ENCODE results near the gene CLK3.
A peak's percentile ranks its signal among the peaks of the same experiment; 100 is the strongest.

The CLK3 gene

DNA sequence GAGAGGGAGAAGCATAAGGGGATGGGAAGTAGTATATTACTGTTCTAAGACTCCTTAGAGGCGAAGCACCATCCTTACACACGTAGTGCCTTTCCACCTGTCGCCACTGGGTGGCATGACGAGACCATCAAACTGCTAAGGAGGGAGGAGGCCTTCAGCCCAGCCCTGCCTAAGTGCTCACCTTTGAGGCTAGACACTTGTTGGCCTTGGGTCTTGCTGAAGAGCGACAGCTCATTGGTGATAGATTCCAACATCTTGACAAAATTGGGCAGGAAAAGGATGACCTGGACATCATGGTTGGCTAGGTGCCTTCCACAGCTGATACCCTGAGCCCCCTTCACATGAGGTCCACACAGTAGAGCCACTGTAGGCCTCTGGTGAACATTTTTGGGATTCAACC lies 19.6 kb downstream of the CLK3 start:
- H3K9me3 ChIP-seq (ENCODE audit: insufficient read depth, low read length) = no peaks in the 10 kb centered on the region
- no peaks in the 10 kb centered on the region for H3K9me2 ChIP-seq (replicated peaks; ENCODE audit: insufficient read depth, low read length)
- no peaks in the 10 kb centered on the region for H3K27me3 ChIP-seq (ENCODE audit: low read length)
- H4K20me1 ChIP-seq (ENCODE audit: low read depth, low read length) = no peaks in the 10 kb centered on the region
- no peak for TF ChIP-seq EZH2phosphoT487 (conservative IDR thresholded peaks at IDR 0.05; ENCODE audit: low read length)
- TF ChIP-seq, protein P1, sequence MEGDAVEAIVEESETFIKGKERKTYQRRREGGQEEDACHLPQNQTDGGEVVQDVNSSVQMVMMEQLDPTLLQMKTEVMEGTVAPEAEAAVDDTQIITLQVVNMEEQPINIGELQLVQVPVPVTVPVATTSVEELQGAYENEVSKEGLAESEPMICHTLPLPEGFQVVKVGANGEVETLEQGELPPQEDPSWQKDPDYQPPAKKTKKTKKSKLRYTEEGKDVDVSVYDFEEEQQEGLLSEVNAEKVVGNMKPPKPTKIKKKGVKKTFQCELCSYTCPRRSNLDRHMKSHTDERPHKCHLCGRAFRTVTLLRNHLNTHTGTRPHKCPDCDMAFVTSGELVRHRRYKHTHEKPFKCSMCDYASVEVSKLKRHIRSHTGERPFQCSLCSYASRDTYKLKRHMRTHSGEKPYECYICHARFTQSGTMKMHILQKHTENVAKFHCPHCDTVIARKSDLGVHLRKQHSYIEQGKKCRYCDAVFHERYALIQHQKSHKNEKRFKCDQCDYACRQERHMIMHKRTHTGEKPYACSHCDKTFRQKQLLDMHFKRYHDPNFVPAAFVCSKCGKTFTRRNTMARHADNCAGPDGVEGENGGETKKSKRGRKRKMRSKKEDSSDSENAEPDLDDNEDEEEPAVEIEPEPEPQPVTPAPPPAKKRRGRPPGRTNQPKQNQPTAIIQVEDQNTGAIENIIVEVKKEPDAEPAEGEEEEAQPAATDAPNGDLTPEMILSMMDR (IDR thresholded peaks at IDR 0.05; ENCODE audit: insufficient read depth, low read length, poor library complexity, severe bottlenecking) = peak; percentile 67
- no peak overlapping the region for H3K4me2 ChIP-seq (ENCODE audit: low read depth, low read length, poor library complexity, severe bottlenecking)
- no peak overlapping the region for H2AFZ ChIP-seq (ENCODE audit: low read depth, low read length, severe bottlenecking)
- H3F3A ChIP-seq (ENCODE audit: insufficient read depth) = no peaks in the 10 kb centered on the region
- no peaks in the 10 kb centered on the region for H3K79me2 ChIP-seq (ENCODE audit: insufficient read depth, low read length)
- no peak overlapping the region for H3K9ac ChIP-seq (ENCODE audit: low read length)
- no peaks in the 10 kb centered on the region for H3K36me3 ChIP-seq (ENCODE audit: low read length)
- no peak overlapping the region for H3K27ac ChIP-seq (ENCODE audit: low read depth, low read length)
- no peak overlapping the region for H3K4me3 ChIP-seq (ENCODE audit: insufficient read depth, low read length, poor library complexity, severe bottlenecking)

DNA sequence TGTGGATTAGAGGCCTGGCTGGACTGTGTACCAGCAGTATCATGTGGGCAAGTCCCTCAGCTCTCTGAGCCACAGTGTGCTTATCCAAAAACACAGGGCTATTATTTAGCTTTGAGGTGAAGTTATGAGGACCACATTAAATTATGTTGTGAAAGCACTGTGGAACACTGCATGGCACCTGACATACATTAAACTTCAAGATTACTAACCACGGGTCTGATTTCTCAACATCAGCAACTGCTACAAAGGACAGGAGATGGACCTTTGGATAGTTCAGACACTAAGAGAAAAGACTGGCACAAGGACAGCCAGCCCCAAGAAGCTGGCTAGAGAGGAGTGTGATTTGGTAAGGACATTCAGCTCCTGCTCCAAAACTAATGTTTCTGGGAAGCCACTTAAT lies 21.3 kb downstream of the CLK3 start:
- H4K20me1 ChIP-seq (ENCODE audit: low read depth, low read length) = no peaks in the 10 kb centered on the region
- H3K36me3 ChIP-seq (ENCODE audit: low read length) = no peaks in the 10 kb centered on the region
- H3F3A ChIP-seq (ENCODE audit: insufficient read depth) = no peaks in the 10 kb centered on the region
- H3K9me2 ChIP-seq (replicated peaks; ENCODE audit: insufficient read depth, low read length) = no peaks in the 10 kb centered on the region
- no peak overlapping the region for H3K27ac ChIP-seq (ENCODE audit: low read depth, low read length)
- H3K79me2 ChIP-seq (ENCODE audit: insufficient read depth, low read length) = no peaks in the 10 kb centered on the region
- no peaks in the 10 kb centered on the region for H3K9me3 ChIP-seq (ENCODE audit: insufficient read depth, low read length)
- no peak overlapping the region for H3K9ac ChIP-seq (ENCODE audit: low read length)
- H3K4me2 ChIP-seq (ENCODE audit: low read depth, low read length, poor library complexity, severe bottlenecking) = no peak overlapping the region
- TF ChIP-seq, protein P1 (IDR thresholded peaks at IDR 0.05; ENCODE audit: insufficient read depth, low read length, poor library complexity, severe bottlenecking) = no peak
- no peak for TF ChIP-seq EZH2phosphoT487 (conservative IDR thresholded peaks at IDR 0.05; ENCODE audit: low read length)
- no peaks in the 10 kb centered on the region for H3K27me3 ChIP-seq (ENCODE audit: low read length)
- no peak overlapping the region for H2AFZ ChIP-seq (ENCODE audit: low read depth, low read length, severe bottlenecking)
- no peak overlapping the region for H3K4me3 ChIP-seq (ENCODE audit: insufficient read depth, low read length, poor library complexity, severe bottlenecking)

DNA sequence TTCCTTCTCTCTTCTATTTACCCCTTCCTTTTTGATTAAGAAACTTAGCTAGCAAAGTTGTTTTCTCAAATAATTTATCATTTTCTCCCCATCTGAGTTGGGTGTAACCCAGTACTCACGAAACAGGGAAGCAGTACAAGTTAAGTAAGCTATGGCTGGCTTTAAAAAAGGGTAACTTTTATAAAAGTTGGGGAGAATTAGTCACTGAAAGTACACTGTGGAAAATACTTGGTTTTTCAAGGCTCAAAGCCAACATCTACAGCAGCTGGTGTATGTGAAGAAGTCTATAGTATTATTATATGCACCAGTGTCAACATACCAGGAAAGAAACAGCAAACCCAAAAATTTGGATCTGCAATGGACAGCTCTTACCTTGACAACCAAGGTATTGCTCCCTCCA lies 25.5 kb downstream of the CLK3 start:
- H4K20me1 ChIP-seq (ENCODE audit: low read depth, low read length) = no peaks in the 10 kb centered on the region
- H3K27me3 ChIP-seq (ENCODE audit: low read length) = no peaks in the 10 kb centered on the region
- H3K79me2 ChIP-seq (ENCODE audit: insufficient read depth, low read length) = no peaks in the 10 kb centered on the region
- no peak overlapping the region for H3K9ac ChIP-seq (ENCODE audit: low read length)
- H3K27ac ChIP-seq (ENCODE audit: low read depth, low read length) = no peak overlapping the region
- no peaks in the 10 kb centered on the region for H3K9me3 ChIP-seq (ENCODE audit: insufficient read depth, low read length)
- H3K9me2 ChIP-seq (replicated peaks; ENCODE audit: insufficient read depth, low read length) = no peaks in the 10 kb centered on the region
- TF ChIP-seq, protein P1 (IDR thresholded peaks at IDR 0.05; ENCODE audit: insufficient read depth, low read length, poor library complexity, severe bottlenecking) = no peak
- TF ChIP-seq EZH2phosphoT487 (conservative IDR thresholded peaks at IDR 0.05; ENCODE audit: low read length) = no peak
- no peaks in the 10 kb centered on the region for H3F3A ChIP-seq (ENCODE audit: insufficient read depth)
- H3K4me3 ChIP-seq (ENCODE audit: insufficient read depth, low read length, poor library complexity, severe bottlenecking) = no peak overlapping the region
- no peak overlapping the region for H2AFZ ChIP-seq (ENCODE audit: low read depth, low read length, severe bottlenecking)
- H3K4me2 ChIP-seq (ENCODE audit: low read depth, low read length, poor library complexity, severe bottlenecking) = no peak overlapping the region
- H3K36me3 ChIP-seq (ENCODE audit: low read length) = no peaks in the 10 kb centered on the region

DNA sequence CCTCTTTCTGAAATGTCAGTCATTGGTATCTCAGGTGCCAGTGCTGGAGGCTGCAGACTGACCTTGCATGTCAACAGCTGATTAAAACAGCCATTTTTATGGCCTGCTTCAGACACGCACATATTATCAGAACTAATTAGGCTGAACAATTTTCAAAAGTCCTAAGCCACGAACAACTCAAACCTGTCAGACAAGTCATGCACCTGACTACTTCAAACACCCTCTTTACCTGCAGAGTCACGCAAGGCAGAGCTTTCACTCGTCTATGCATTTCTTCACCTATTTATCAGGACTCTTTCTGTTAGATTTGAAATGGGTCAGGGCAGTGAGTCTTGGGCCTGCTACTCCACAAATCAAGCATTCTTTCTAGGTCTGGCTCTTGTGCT lies 26.7 kb downstream of the CLK3 start:
- Histone ChIP-seq H3K9me3 (ENCODE audit: insufficient read depth, low read length) (no peaks in the 10 kb centered on the region), H2AFZ (ENCODE audit: low read depth, low read length, severe bottlenecking) (no peak overlapping the region), H3K4me2 (ENCODE audit: low read depth, low read length, poor library complexity, severe bottlenecking) (no peak overlapping the region), H3F3A (ENCODE audit: insufficient read depth) (no peaks in the 10 kb centered on the region), H3K27ac (ENCODE audit: low read depth, low read length) (no peak overlapping the region), H3K4me3 (ENCODE audit: insufficient read depth, low read length, poor library complexity, severe bottlenecking) (no peak overlapping the region), H3K27me3 (ENCODE audit: low read length) (no peaks in the 10 kb centered on the region), H4K20me1 (ENCODE audit: low read depth, low read length) (no peaks in the 10 kb centered on the region), H3K9me2 (replicated peaks; ENCODE audit: insufficient read depth, low read length) (no peaks in the 10 kb centered on the region), H3K79me2 (ENCODE audit: insufficient read depth, low read length) (no peaks in the 10 kb centered on the region), H3K36me3 (ENCODE audit: low read length) (no peaks in the 10 kb centered on the region), H3K9ac (ENCODE audit: low read length) (no peak overlapping the region)
- TF ChIP-seq, protein P1 (IDR thresholded peaks at IDR 0.05; ENCODE audit: insufficient read depth, low read length, poor library complexity, severe bottlenecking) = no peak
- TF ChIP-seq EZH2phosphoT487 (conservative IDR thresholded peaks at IDR 0.05; ENCODE audit: low read length) = no peak
